Fibroblast of villous mesenchyme (primary cell): ENCODE data around the gene RAD54L. TPM values are rescaled to one million over a fixed set of nuclear protein-coding genes. Genes with fewer than 3 reads are reported as not detected.

ENCODE experiments used
- DNase-seq: peaks from one replicate; pipeline ENCODE4 v3.0.0-alpha.2; 2010; ENCODE audit warnings: low read depth
- H3K4me3 ChIP-seq: 2 replicates; pipeline ENCODE4 v1.5.1; 2011; ENCODE audit warnings: low read depth, mild to moderate bottlenecking, low read length
- CTCF ChIP-seq: IDR thresholded peaks from 2 replicates; pipeline ENCODE4 v1.5.1; 2012; ENCODE audit warnings: low read depth, mild to moderate bottlenecking, low read length; ENCODE audit not compliant: insufficient read depth
- total RNA-seq: library from RNA; depleted of rRNA; stranded (reverse); fragments of >200 nt; gene quantifications from 2 replicates; pipeline ENCODE4 v1.2.3, GENCODE V29; 2012

RAD54L gene
- total RNA-seq, 1 donor: 3.0 TPM

GRCh38 chr1:46205791-46206190 is 41.8 kb upstream of the RAD54L start:
- DNase-seq: no peak
- TF ChIP-seq CTCF: no peak
- H3K4me3 ChIP-seq: no peak overlapping the region

DNA sequence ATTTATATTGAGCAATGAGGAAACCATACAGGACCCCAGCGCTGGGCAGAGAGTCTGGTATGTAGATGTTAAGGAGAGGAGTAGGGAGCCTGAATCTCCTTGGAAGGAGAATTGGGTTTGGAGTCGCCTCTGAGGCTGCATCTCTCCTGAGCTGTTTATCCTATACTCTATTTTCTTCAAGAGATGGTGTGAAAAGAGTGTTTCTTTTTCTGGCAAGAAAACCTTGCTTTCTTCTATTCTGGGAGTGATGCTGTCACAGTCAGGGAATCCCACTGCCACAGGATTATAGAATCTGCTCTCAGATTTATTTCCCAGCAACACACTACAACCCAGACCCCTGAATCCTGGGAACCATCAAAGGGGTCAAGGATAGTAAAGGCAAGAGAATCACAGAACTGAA is 41.2 kb upstream of the RAD54L start:
- no peak for DNase-seq
- H3K4me3 ChIP-seq: no peak overlapping the region
- TF ChIP-seq CTCF: no peak

GRCh38 chr1:46210561-46210960 is 37.0 kb upstream of the RAD54L start:
- TF ChIP-seq CTCF: no peak
- DNase-seq: no peak
- no peak overlapping the region for H3K4me3 ChIP-seq

DNA sequence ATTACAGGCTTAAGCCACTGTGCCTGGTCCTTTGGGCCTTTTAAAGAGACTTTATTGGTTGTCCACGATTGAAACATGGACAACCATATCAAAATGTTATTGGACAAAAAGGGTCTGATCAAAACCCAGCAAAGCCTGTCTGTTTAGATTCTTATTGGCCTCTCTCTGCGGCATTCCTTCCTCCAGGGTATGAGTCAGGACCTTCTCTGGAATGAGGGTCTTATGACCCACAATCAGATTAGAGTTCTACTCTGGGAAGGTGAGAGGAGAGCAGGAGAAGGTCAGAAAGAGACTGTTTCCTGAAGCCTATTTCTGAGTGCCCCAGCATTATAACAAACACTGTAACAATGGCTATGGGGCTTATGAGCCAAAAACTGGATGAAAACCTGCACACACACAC is 36.5 kb upstream of the RAD54L start:
- no peak overlapping the region for H3K4me3 ChIP-seq
- TF ChIP-seq CTCF: no peak
- no peak for DNase-seq

GRCh38 chr1:46215504-46215903 is 32.1 kb upstream of the RAD54L start:
- H3K4me3 ChIP-seq: no peak overlapping the region
- DNase-seq: no peak
- no peak for TF ChIP-seq CTCF

- TF ChIP-seq CTCF: no peak
- H3K4me3 ChIP-seq: no peak overlapping the region
- DNase-seq: no peak
These were observed 29.1 kb upstream of the RAD54L start for GRCh38 chr1:46218443-46218842.
